K562 (cell line): ENCODE data around the gene C6orf89. TPM values are rescaled to one million over a fixed set of nuclear protein-coding genes. Genes with fewer than 3 reads are reported as not detected.
A peak's percentile ranks its signal among the peaks of the same experiment; 100 is the strongest.

Experiments used
- ATF7 ChIP-seq: fragments of 450-650 bp; IDR thresholded peaks from 2 replicates; pipeline ENCODE4 v1.7.1; 2014; ENCODE audit warnings: mild to moderate bottlenecking, moderate library complexity
- BACH1 ChIP-seq: fragments of 200-800 bp; sonication (Bioruptor generic); IDR thresholded peaks from 2 replicates; pipeline ENCODE4 v1.6.1; 2016; ENCODE audit warnings: missing genetic modification characterization, missing compliant biosample characterization
- BCLAF1 ChIP-seq, 2 experiments: fragments of 450-650 bp in 1 of 2; IDR thresholded peaks; 2 replicates each; pipeline ENCODE4 v1.6.1; 2011 to 2017; ENCODE audit warnings: low read depth in 2 of 2, antibody characterized with exemption in 1 of 2, borderline replicate concordance in 1 of 2, low read length in 1 of 2, mild to moderate bottlenecking in 1 of 2, mixed read lengths in 1 of 2; ENCODE audit not compliant: control insufficient read depth in 1 of 2
- CHAMP1 ChIP-seq: fragments of 450-650 bp; IDR thresholded peaks from 2 replicates; pipeline ENCODE4 v1.6.1; 2016; ENCODE audit warnings: mild to moderate bottlenecking
- DLX4 ChIP-seq: fragments of 250-450 bp; sonication (Bioruptor Pico); IDR thresholded peaks from 2 replicates; pipeline ENCODE4 v1.6.1; 2021; ENCODE audit warnings: mild to moderate bottlenecking
- DNMT1 ChIP-seq: fragments of 450-650 bp; IDR thresholded peaks from 2 replicates; pipeline ENCODE4 v1.6.1; 2016; ENCODE audit warnings: antibody characterized with exemption, mild to moderate bottlenecking
- GABPB1 ChIP-seq: sonication (generic); formaldehyde crosslinking; IDR thresholded peaks from 2 replicates; pipeline ENCODE4 v1.8.0; 2022; ENCODE audit warnings: mild to moderate bottlenecking, missing genetic modification reagents
- MCM3 ChIP-seq: fragments of 450-650 bp; IDR thresholded peaks from 2 replicates; pipeline ENCODE4 v1.6.1; 2016
- NUFIP1 ChIP-seq: fragments of 450-650 bp; IDR thresholded peaks from 2 replicates; pipeline ENCODE4 v1.6.1; 2018; ENCODE audit not compliant: partially characterized antibody
- POLR2AphosphoS2 ChIP-seq: IDR thresholded peaks from 2 replicates; pipeline ENCODE4 v1.6.1; 2012; ENCODE audit warnings: low read length, improper control_type of control experiment
- RB1 ChIP-seq: fragments of 450-650 bp; IDR thresholded peaks from 2 replicates; pipeline ENCODE4 v1.6.1; 2017; ENCODE audit warnings: low read depth, mild to moderate bottlenecking
- TARDBP ChIP-seq: fragments of 450-650 bp; IDR thresholded peaks from 2 replicates; pipeline ENCODE4 v1.6.1; 2016
- TEAD2 ChIP-seq: fragments of 450-650 bp; IDR thresholded peaks from 2 replicates; pipeline ENCODE4 v1.6.1; 2016; ENCODE audit warnings: missing genetic modification characterization, control low read depth, missing compliant biosample characterization
- ZBTB7A ChIP-seq: IDR thresholded peaks from 2 replicates; pipeline ENCODE4 v1.6.1; 2011; ENCODE audit warnings: low read depth, mild to moderate bottlenecking, low read length, moderate library complexity, borderline replicate concordance; ENCODE audit not compliant: control insufficient read depth
- ZEB2 ChIP-seq: fragments of 450-650 bp; IDR thresholded peaks from 2 replicates; pipeline ENCODE4 v1.6.1; 2016
- ZNF586 ChIP-seq: fragments of 450-650 bp; formaldehyde crosslinking; conservative IDR thresholded peaks from 2 replicates; pipeline ENCODE4 v1.4.0; 2020; ENCODE audit warnings: mild to moderate bottlenecking, moderate library complexity
- ZNF785 ChIP-seq: fragments of 250-450 bp; sonication (Bioruptor Pico); IDR thresholded peaks from 2 replicates; pipeline ENCODE4 v1.4.0; 2020; ENCODE audit warnings: mild to moderate bottlenecking
- polyA plus RNA-seq, 8 experiments: library from polyadenylated mRNA; depleted of rRNA in 4 of 8; stranded (reverse) in 5 of 8; unstranded in 3 of 8; fragments of >200 nt; fragmentation: Nextera tagmentation in 2 of 8; fragmentation: Illumina TruSeq in 1 of 8; extraction: Ambion mirVana in 2 of 8; extraction: Trizol in 1 of 8; gene quantifications; 2 replicates each; pipeline versions ENCODE4 v1.2.1 to v1.2.3, GENCODE V29; 2011 to 2014; ENCODE audit warnings: inconsistent platforms in 1 of 8, missing spikeins in 1 of 8
- total RNA-seq, 7 experiments: library from RNA; depleted of rRNA in 6 of 7; stranded (reverse); fragments of >200 nt in 6 of 7; fragmentation: Illumina TruSeq in 2 of 7; extraction: Trizol in 2 of 7; gene quantifications; 2 replicates each; pipeline versions ENCODE4 v1.2.1 to v1.2.3, GENCODE V29; 2011 to 2021; ENCODE audit warnings: low replicate concordance in 1 of 7
- TF ChIP-seq, protein P1 (sequence below): fragments of 450-650 bp; IDR thresholded peaks from 2 replicates; pipeline ENCODE4 v1.6.1; 2017; ENCODE audit warnings: antibody characterized with exemption, mild to moderate bottlenecking
- TF ChIP-seq, protein P2 (sequence below): fragments of 450-650 bp; IDR thresholded peaks from 2 replicates; pipeline ENCODE4 v1.6.1; 2016; ENCODE audit warnings: low read depth, mild to moderate bottlenecking, moderate library complexity

The C6orf89 gene
- total and polyA plus RNA-seq, 9 of the 15 experiments (the other 6 are each of a cell fraction or from before 2014, with no cell fraction given): 35.2 to 111 (median 58.5) TPM

DNA sequence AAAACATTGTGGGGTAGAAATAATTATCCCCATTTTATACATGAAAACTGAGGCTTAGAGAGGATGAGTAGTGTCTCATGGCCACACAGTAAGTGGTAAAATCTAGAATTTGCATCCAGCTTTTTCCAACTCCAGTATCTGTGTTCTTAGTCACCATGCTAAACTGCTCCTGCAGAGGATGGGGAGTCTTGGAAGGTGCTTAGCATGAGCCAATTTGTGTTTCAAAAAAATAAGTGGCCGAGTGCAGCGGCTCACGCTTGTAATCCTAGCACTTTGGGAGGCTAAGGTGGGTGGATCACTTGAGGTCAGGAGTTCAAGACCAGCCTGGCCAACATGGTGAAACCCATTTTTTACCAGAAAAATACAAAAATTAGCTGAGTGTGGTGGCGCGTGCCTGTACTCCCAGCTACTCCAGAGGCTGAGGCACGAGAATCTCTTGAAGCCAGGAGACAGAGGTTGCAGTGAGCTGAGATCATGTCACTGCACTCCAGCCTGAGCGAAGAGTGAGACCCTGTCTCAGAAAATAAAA, 2.4 kb downstream of the C6orf89 start (continued):
- TF ChIP-seq CHAMP1: no peak
- no peak for TF ChIP-seq MCM3
- no peak for TF ChIP-seq GABPB1 (CRISPR knock-in tag)
- TF ChIP-seq ZNF785: no peak
- no peak for TF ChIP-seq DNMT1
- 0 out of 2 replicates have a peak, but pooled peaks have one; percentile 14 for TF ChIP-seq BACH1 (tag)
- no peak for TF ChIP-seq BCLAF1 (IDR thresholded peaks at IDR 0.05; ENCODE audit: borderline replicate concordance in 1 of 2, control insufficient read depth in 1 of 2, low read depth in 2 of 2, low read length in 1 of 2)
- TF ChIP-seq POLR2AphosphoS2: no peak; the same call in 1 of the 2 replicates
- no peak for TF ChIP-seq ZBTB7A
- TF ChIP-seq DLX4 (CRISPR knock-in tag): no peak
- no peak for TF ChIP-seq ATF7
- TF ChIP-seq ZEB2: no peak
- TF ChIP-seq, protein P1, sequence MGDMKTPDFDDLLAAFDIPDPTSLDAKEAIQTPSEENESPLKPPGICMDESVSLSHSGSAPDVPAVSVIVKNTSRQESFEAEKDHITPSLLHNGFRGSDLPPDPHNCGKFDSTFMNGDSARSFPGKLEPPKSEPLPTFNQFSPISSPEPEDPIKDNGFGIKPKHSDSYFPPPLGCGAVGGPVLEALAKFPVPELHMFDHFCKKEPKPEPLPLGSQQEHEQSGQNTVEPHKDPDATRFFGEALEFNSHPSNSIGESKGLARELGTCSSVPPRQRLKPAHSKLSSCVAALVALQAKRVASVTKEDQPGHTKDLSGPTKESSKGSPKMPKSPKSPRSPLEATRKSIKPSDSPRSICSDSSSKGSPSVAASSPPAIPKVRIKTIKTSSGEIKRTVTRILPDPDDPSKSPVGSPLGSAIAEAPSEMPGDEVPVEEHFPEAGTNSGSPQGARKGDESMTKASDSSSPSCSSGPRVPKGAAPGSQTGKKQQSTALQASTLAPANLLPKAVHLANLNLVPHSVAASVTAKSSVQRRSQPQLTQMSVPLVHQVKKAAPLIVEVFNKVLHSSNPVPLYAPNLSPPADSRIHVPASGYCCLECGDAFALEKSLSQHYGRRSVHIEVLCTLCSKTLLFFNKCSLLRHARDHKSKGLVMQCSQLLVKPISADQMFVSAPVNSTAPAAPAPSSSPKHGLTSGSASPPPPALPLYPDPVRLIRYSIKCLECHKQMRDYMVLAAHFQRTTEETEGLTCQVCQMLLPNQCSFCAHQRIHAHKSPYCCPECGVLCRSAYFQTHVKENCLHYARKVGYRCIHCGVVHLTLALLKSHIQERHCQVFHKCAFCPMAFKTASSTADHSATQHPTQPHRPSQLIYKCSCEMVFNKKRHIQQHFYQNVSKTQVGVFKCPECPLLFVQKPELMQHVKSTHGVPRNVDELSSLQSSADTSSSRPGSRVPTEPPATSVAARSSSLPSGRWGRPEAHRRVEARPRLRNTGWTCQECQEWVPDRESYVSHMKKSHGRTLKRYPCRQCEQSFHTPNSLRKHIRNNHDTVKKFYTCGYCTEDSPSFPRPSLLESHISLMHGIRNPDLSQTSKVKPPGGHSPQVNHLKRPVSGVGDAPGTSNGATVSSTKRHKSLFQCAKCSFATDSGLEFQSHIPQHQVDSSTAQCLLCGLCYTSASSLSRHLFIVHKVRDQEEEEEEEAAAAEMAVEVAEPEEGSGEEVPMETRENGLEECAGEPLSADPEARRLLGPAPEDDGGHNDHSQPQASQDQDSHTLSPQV: peak; percentile 65; the same call in 1 of the 2 replicates
- TF ChIP-seq ZNF586 (CRISPR knock-in tag): no peak
- no peak for TF ChIP-seq TEAD2 (tag)
- TF ChIP-seq NUFIP1: peak; percentile 8
- TF ChIP-seq, protein P2, sequence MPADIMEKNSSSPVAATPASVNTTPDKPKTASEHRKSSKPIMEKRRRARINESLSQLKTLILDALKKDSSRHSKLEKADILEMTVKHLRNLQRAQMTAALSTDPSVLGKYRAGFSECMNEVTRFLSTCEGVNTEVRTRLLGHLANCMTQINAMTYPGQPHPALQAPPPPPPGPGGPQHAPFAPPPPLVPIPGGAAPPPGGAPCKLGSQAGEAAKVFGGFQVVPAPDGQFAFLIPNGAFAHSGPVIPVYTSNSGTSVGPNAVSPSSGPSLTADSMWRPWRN: no peak
- TF ChIP-seq RB1: no peak
- TF ChIP-seq TARDBP: no peak
